Right ventricle myocardium inferior (tissue), 1 donor: Measurements from ENCODE around the gene INS. TPM values are rescaled to one million over a fixed set of nuclear protein-coding genes. Genes with fewer than 3 reads are reported as not detected.
A peak's percentile ranks its signal among the peaks of the same experiment; 100 is the strongest.
"Not testable (repeated sequence)": the region's sequence is repeated elsewhere in the genome, so short reads cannot be mapped to it uniquely, and the experiment has no call there.

ENCODE experiments used
- ATAC-seq: fragments of 200-7000 bp; cut with Tn5 transposase; one replicate; pipeline ENCODE4 v1.9.1; 2020; ENCODE audit warnings: mild to moderate bottlenecking, moderate library complexity
- DNase-seq: peaks from one replicate; pipeline ENCODE4 v3.0.0; 2021; ENCODE audit errors: missing footprints
- intact Hi-C: fragments of 100-400 bp; cut with DNase I; formaldehyde crosslinking; loops from one replicate; pipeline ENCODE4 v1.11.0; 2022
- total RNA-seq: library from RNA; stranded (reverse); fragmentation: NEBNext Ultra II Directional; extraction: Animal tissue kit (Norgen Biotek cat#: 25700); gene quantifications from one replicate; pipeline ENCODE4 v1.2.1, GENCODE V29; 2021
- donor health status: DM: no; HTN: yes; CAD: no; lungs with severe emphysema.

Gene INS
- total RNA-seq, 1 donor from 2014 or later, result not detected

GRCh38 chr11:2187280-2187707, 26.3 kb upstream of the INS start:
- intact Hi-C loops, result loop anchor here (5.0 kb wide), 1 partner anchor 215 kb away; the partner anchor contains the start of gene TSSC4
- no peak for DNase-seq

GRCh38 chr11:2186669-2187279, 25.8 kb upstream of the INS start:
- no peak for DNase-seq
- intact Hi-C loops, result loop anchor here (1.0 to 5.0 kb wide), 2 partner anchors 216 to 234 kb away; partner anchors contain the start of gene TSSC4
- ATAC-seq, result no peak

More at GRCh38 chr11:2187280-2187707, 26.3 kb upstream of the INS start:
- ATAC-seq, result no peak

GRCh38 chr11:2185324-2186085, 24.5 kb upstream of the INS start:
- ATAC-seq (no peak), DNase-seq (no peak)
- intact Hi-C loops, result loop anchor here (1.0 to 5.0 kb wide), 2 partner anchors 217 to 235 kb away; partner anchors contain the start of gene TSSC4

- ATAC-seq, result no peak
- intact Hi-C loops, result no loop called here
- DNase-seq, result no peak
Measured at GRCh38 chr11:2182692-2183474, 21.9 kb upstream of the INS start.

GRCh38 chr11:2182075-2182474, 21.1 kb upstream of the INS start:
- ATAC-seq (no peak), DNase-seq (no peak)
- intact Hi-C loops, result no loop called here

- DNase-seq, result no peak
- intact Hi-C loops, result no loop called here
- no peak for ATAC-seq
Measured at GRCh38 chr11:2180789-2181370, 19.9 kb upstream of the INS start.

- ATAC-seq (no peak), DNase-seq (no peak)
- intact Hi-C loops, result no loop called here
Measured at GRCh38 chr11:2180347-2180746, 19.3 kb upstream of the INS start.

- ATAC-seq, result no peak
- DNase-seq, result no peak
- intact Hi-C loops, result no loop called here
Measured at GRCh38 chr11:2179516-2179915, 18.5 kb upstream of the INS start.

GRCh38 chr11:2178906-2179494, 18.0 kb upstream of the INS start:
- ATAC-seq, result no peak
- intact Hi-C loops, result no loop called here
- DNase-seq, result no peak

- DNase-seq, intact Hi-C loops, ATAC-seq: not testable (repeated sequence)
Measured at GRCh38 chr11:2178055-2178773, 17.2 kb upstream of the INS start.

GRCh38 chr11:2177076-2177475, 16.1 kb upstream of the INS start:
- no peak for DNase-seq
- no peak for ATAC-seq
- intact Hi-C loops, result no loop called here

GRCh38 chr11:2176389-2176900, 15.4 kb upstream of the INS start:
- DNase-seq, result no peak
- no peak for ATAC-seq
- intact Hi-C loops, result no loop called here

- DNase-seq, result no peak
- peak; percentile 54 for ATAC-seq
- intact Hi-C loops, result no loop called here
Measured at GRCh38 chr11:2175659-2176058, 14.7 kb upstream of the INS start.

- intact Hi-C loops, result no loop called here
- DNase-seq (no peak), ATAC-seq (no peak)
Measured at GRCh38 chr11:2174361-2174760, 13.4 kb upstream of the INS start.

- ATAC-seq, result no peak
- no peak for DNase-seq
- intact Hi-C loops, result no loop called here
Measured at GRCh38 chr11:2173761-2174160, 12.8 kb upstream of the INS start.

GRCh38 chr11:2173150-2173693, 12.2 kb upstream of the INS start:
- DNase-seq, result no peak
- no peak for ATAC-seq
- intact Hi-C loops, result no loop called here

- ATAC-seq (no peak), DNase-seq (no peak)
- intact Hi-C loops, result no loop called here
Measured at GRCh38 chr11:2172676-2173075, 11.7 kb upstream of the INS start.

- DNase-seq (no peak), ATAC-seq (no peak)
- intact Hi-C loops, result no loop called here
Measured at GRCh38 chr11:2171591-2172003, 10.6 kb upstream of the INS start, which contains the start of gene TH. TH (minus strand) TSS chr11:2171815; CDS start chr11:2171786, 29 bp downstream.
